H1 (cell line): ENCODE results near the gene CCDC171. TPM values are rescaled to one million over a fixed set of nuclear protein-coding genes. Genes with fewer than 3 reads are reported as not detected.
A peak's percentile ranks its signal among the peaks of the same experiment; 100 is the strongest.

Source experiments
- CTCF ChIA-PET: fragments of 300-600 bp; sonication (Branson Sonifier 250); formaldehyde crosslinking; loops from one replicate; lab custom pipeline; 2021; ENCODE audit not compliant: partially characterized antibody; lab: Charles Lee
- POLR2A ChIA-PET: fragments of 300-600 bp; sonication (Branson Sonifier 250); formaldehyde crosslinking; loops from one replicate; lab custom pipeline; 2021; ENCODE audit warnings: inconsistent platforms; ENCODE audit not compliant: partially characterized antibody; lab: Charles Lee
- DNase-seq, 2 experiments: peaks; one replicate each; pipeline versions ENCODE4 v3.0.0 to v3.0.0-alpha.2; 2010 to 2022; ENCODE audit warnings: low spot score in 2 of 2, low read depth in 1 of 2, mixed read lengths in 1 of 2
- FAIRE-seq: peaks from 2 replicates; lab custom pipeline; 2011; peaks lifted over from hg19 to GRCh38; lab: Jason Lieb, UNC
- H2AFZ ChIP-seq: 2 replicates; pipeline ENCODE4 v1.8.1; 2012; ENCODE audit warnings: low read length, inconsistent platforms
- H2AK5ac ChIP-seq: 2 replicates; pipeline ENCODE4 v1.6.1; 2013; ENCODE audit warnings: low read depth, low read length
- H2BK120ac ChIP-seq: replicated peaks from 2 replicates; pipeline ENCODE3; 2013; ENCODE audit warnings: low read depth, low read length, inconsistent platforms
- H2BK12ac ChIP-seq: 2 replicates; pipeline ENCODE4 v1.6.1; 2013; ENCODE audit warnings: low read depth, low read length
- H2BK15ac ChIP-seq: 2 replicates; pipeline ENCODE4 v1.6.1; 2013; ENCODE audit warnings: low read length
- H2BK20ac ChIP-seq: 2 replicates; pipeline ENCODE4 v1.6.1; 2013; ENCODE audit warnings: low read length
- H2BK5ac ChIP-seq: 2 replicates; pipeline ENCODE4 v1.6.1; 2013; ENCODE audit warnings: low read depth, low read length
- H3K14ac ChIP-seq: 2 replicates; pipeline ENCODE4 v1.6.1; 2013; ENCODE audit warnings: inconsistent platforms; ENCODE audit not compliant: insufficient read length
- H3K18ac ChIP-seq: 2 replicates; pipeline ENCODE4 v1.6.1; 2013; ENCODE audit warnings: low read length; ENCODE audit errors: extremely low read depth
- H3K23ac ChIP-seq: 2 replicates; pipeline ENCODE4 v1.6.1; 2013; ENCODE audit warnings: inconsistent platforms; ENCODE audit not compliant: insufficient read length
- H3K23me2 ChIP-seq: 2 replicates; pipeline ENCODE4 v1.6.1; 2013; ENCODE audit warnings: low read depth, low read length
- H3K27ac ChIP-seq: 2 replicates; pipeline ENCODE4 v1.6.1; 2011; ENCODE audit warnings: low read depth, low read length, inconsistent platforms
- H3K27me3 ChIP-seq, 4 experiments: replicated peaks in 1 of 4; 1 replicate in 1 of 4; 2 replicates in 3 of 4; pipeline versions ENCODE4 v1.6.1 to v1.8.1; 2011 to 2013; ENCODE audit warnings: low read length in 3 of 4, mild to moderate bottlenecking in 3 of 4, inconsistent platforms in 2 of 4, mixed read lengths in 2 of 4, moderate library complexity in 1 of 4; ENCODE audit not compliant: control insufficient read depth in 3 of 4, insufficient read depth in 3 of 4; ENCODE audit errors: extremely low read depth in 1 of 4
- H3K36me3 ChIP-seq, 4 experiments: 2 replicates each; pipeline versions ENCODE4 v1.6.1 to v1.8.1; 2011 to 2013; ENCODE audit warnings: mild to moderate bottlenecking in 4 of 4, low read length in 3 of 4, moderate library complexity in 2 of 4, control low read depth in 1 of 4, inconsistent platforms in 1 of 4; ENCODE audit not compliant: insufficient read depth in 4 of 4, control insufficient read depth in 2 of 4
- H3K4ac ChIP-seq: replicated peaks from 2 replicates; pipeline ENCODE3; 2013; ENCODE audit warnings: low read length, low read depth, mixed read lengths, inconsistent platforms; ENCODE audit not compliant: insufficient read length
- H3K4me1 ChIP-seq, 4 experiments: replicated peaks in 1 of 4; 1 replicate in 1 of 4; 2 replicates in 3 of 4; pipeline versions ENCODE4 v1.6.1 to v1.8.1; 2011 to 2013; ENCODE audit warnings: low read length in 3 of 4, inconsistent platforms in 2 of 4, mixed read lengths in 1 of 4; ENCODE audit not compliant: insufficient read depth in 4 of 4, control insufficient read depth in 3 of 4
- H3K4me2 ChIP-seq, 2 experiments: 2 replicates each; pipeline versions ENCODE4 v1.6.1 to v1.8.1; 2011 to 2013; ENCODE audit warnings: low read depth in 2 of 2, low read length in 2 of 2, control low read depth in 1 of 2, inconsistent platforms in 1 of 2, mild to moderate bottlenecking in 1 of 2; ENCODE audit not compliant: insufficient read depth in 1 of 2
- H3K4me3 ChIP-seq, 4 experiments: fragments of 200-600, 300-600 bp in 1 of 4; sonication (generic), shearing (Covaris generic), sonication (Bioruptor Twin) in 1 of 4; 2 replicates each; pipeline versions ENCODE4 v1.5.1 to v1.8.1; 2011 to 2016; ENCODE audit warnings: low read length in 4 of 4, low read depth in 3 of 4, control low read depth in 2 of 4, inconsistent platforms in 2 of 4, mild to moderate bottlenecking in 2 of 4, mixed read lengths in 1 of 4, moderate library complexity in 1 of 4; ENCODE audit not compliant: insufficient read depth in 2 of 4; ENCODE audit errors: extremely low read depth in 1 of 4
- H3K56ac ChIP-seq: replicated peaks from 2 replicates; pipeline ENCODE3; 2013; ENCODE audit warnings: low read depth, mild to moderate bottlenecking, mixed read lengths, low read length, inconsistent platforms; ENCODE audit not compliant: insufficient read length
- H3K79me1 ChIP-seq: 2 replicates; pipeline ENCODE4 v1.6.1; 2013; ENCODE audit warnings: low read depth, low read length, control low read depth
- H3K79me2 ChIP-seq, 2 experiments: 2 replicates each; pipeline versions ENCODE4 v1.6.1 to v1.8.1; 2012 to 2013; ENCODE audit warnings: low read length in 2 of 2, mild to moderate bottlenecking in 2 of 2, inconsistent platforms in 1 of 2; ENCODE audit not compliant: insufficient read depth in 2 of 2, control insufficient read depth in 1 of 2
- H3K9ac ChIP-seq, 4 experiments: replicated peaks in 1 of 4; 1 replicate in 1 of 4; 2 replicates in 3 of 4; pipeline versions ENCODE4 v1.6.1 to v1.8.1; 2011 to 2013; ENCODE audit warnings: low read depth in 3 of 4, low read length in 3 of 4, control low read depth in 2 of 4, mild to moderate bottlenecking in 2 of 4, moderate library complexity in 2 of 4, inconsistent platforms in 1 of 4; ENCODE audit errors: extremely low read depth in 1 of 4
- H3K9me3 ChIP-seq, 2 experiments: 2 replicates each; pipeline versions ENCODE4 v1.6.1 to v1.8.1; 2012 to 2013; ENCODE audit warnings: mild to moderate bottlenecking in 2 of 2, moderate library complexity in 2 of 2, control low read depth in 1 of 2, inconsistent platforms in 1 of 2, low read depth in 1 of 2, low read length in 1 of 2, mixed read lengths in 1 of 2; ENCODE audit not compliant: insufficient read depth in 2 of 2
- H4K20me1 ChIP-seq, 2 experiments: replicated peaks in 1 of 2; 2 replicates each; pipeline versions ENCODE3 to v1.8.1; 2011 to 2013; ENCODE audit warnings: inconsistent platforms in 2 of 2, low read length in 2 of 2, mild to moderate bottlenecking in 1 of 2; ENCODE audit not compliant: insufficient read depth in 2 of 2, control insufficient read depth in 1 of 2
- H4K5ac ChIP-seq: 2 replicates; pipeline ENCODE4 v1.6.1; 2013; ENCODE audit warnings: low read length, low read depth, mixed read lengths, inconsistent platforms; ENCODE audit not compliant: insufficient read length
- H4K8ac ChIP-seq: 2 replicates; pipeline ENCODE4 v1.8.0; 2013; ENCODE audit warnings: mild to moderate bottlenecking, moderate library complexity, low read length, inconsistent platforms; ENCODE audit not compliant: insufficient read depth; ENCODE audit errors: extremely low read depth
- H4K91ac ChIP-seq: replicated peaks from 2 replicates; pipeline ENCODE3; 2013; ENCODE audit warnings: low read length, mixed read lengths, inconsistent platforms; ENCODE audit not compliant: insufficient read length
- KDM4A ChIP-seq: IDR thresholded peaks from one replicate; pipeline ENCODE4 v1.7.1; 2012; ENCODE audit warnings: low read depth, mild to moderate bottlenecking, moderate library complexity, low read length, inconsistent platforms; ENCODE audit not compliant: severe bottlenecking
- SP4 ChIP-seq: IDR thresholded peaks from 2 replicates; pipeline ENCODE4 v1.6.1; 2012; ENCODE audit warnings: low read length, inconsistent platforms
- WGBS, 2 experiments: shearing (Covaris generic) in 1 of 2; methylation state at CpG; one replicate each; pipeline versions ENCODE4 v1.1.6 to v1.1.7; 2013 to 2015; ENCODE audit warnings: low lambda C conversion rate in 2 of 2, mixed read lengths in 2 of 2, inconsistent platforms in 1 of 2, low coverage in 1 of 2, missing lambda C conversion rate in 1 of 2; ENCODE audit not compliant: insufficient replicate concordance in 2 of 2, insufficient coverage in 1 of 2, insufficient read length in 1 of 2; ENCODE audit errors: extremely low coverage in 1 of 2, missing lambda C conversion rate in 1 of 2; 5-methylcytosine and 5-hydroxymethylcytosine counted together
- polyA plus RNA-seq, 7 experiments: library from polyadenylated mRNA; depleted of rRNA in 3 of 7; stranded (reverse) in 5 of 7; unstranded in 2 of 7; fragments of >200 nt in 5 of 7; fragments of 200-250 nt in 2 of 7; gene quantifications; 1 replicate in 5 of 7; 2 replicates in 1 of 7; 4 replicates in 1 of 7; pipeline versions ENCODE4 v1.2.1 to v1.2.3, GENCODE V29; 2011 to 2013; ENCODE audit warnings: missing spikeins in 2 of 7, mixed read lengths in 2 of 7
- total RNA-seq: library from RNA; stranded (reverse); fragmentation: NEBNext Ultra II Directional; extraction: Animal tissue kit (Norgen Biotek cat#: 25700); gene quantifications from 2 replicates; pipeline ENCODE4 v1.2.1, GENCODE V29; 2021

Gene CCDC171
- total and polyA plus RNA-seq, 2 of the 8 experiments (the other 6 are each of a cell fraction or from before 2014, with no cell fraction given) = 0.83 to 2.3 TPM

GRCh38 chr9:15553528-15553898 lies 670 bp downstream of the CCDC171 start:
- DNase-seq = no peak
- Histone ChIP-seq H2BK20ac (no peak overlapping the region), H2BK15ac (no peak overlapping the region), H2BK120ac (peak overlapping the region; percentile 5), H3K9ac (peak overlapping the region in 2 of 4 experiments; percentile 78 to 84; a peak in 4 of 7 replicates), H4K20me1 (no peaks in the 10 kb centered on the region), H3K18ac (peak overlapping the region; percentile 63), H3K4me3 (peak overlapping the region; percentile 80 to 92 (median 81)), H3K23ac (no peak overlapping the region), H2BK12ac (no peak overlapping the region; the same call in 1 of the 2 replicates), H3K14ac (no peak overlapping the region), H3K9me3 (no peaks in the 10 kb centered on the region), H3K36me3 (no peaks in the 10 kb centered on the region), H4K91ac (no peak overlapping the region), H3K4me1 (peaks cover 0 to 2% (median 1%) of the 10 kb centered on the region in 4 experiments; a peak in 1 of 7 replicates), H3K79me2 (no peaks in the 10 kb centered on the region), H3K56ac (peak overlapping the region; percentile 28), H2AFZ (peak overlapping the region; percentile 91; the same call in 1 of the 2 replicates), H3K4ac (no peak overlapping the region), H3K79me1 (no peaks in the 10 kb centered on the region), H4K8ac (no peak overlapping the region), H3K27me3 (no peaks in the 10 kb centered on the region), H2AK5ac (no peak overlapping the region), H3K23me2 (peaks cover 9% of the 10 kb centered on the region; the same call in 1 of the 2 replicates), H2BK5ac (peak overlapping the region; percentile 84; the same call in 1 of the 2 replicates), H3K27ac (no peak overlapping the region), H4K5ac (no peak overlapping the region)
- FAIRE-seq = no peak
- WGBS, 2 experiments = 1% methylated on average over 13 of the region's 13 CpGs; no CpG with 5 or more reads in 1 of the 2 experiments
- CTCF ChIA-PET = interaction anchor here (0.6 to 3.0 kb wide), 12 partner anchors 14 to 243 kb away, joined by 3 to 11 read pairs (median 5); no protein-coding TSS in a partner anchor
- POLR2A ChIA-PET = interaction anchor here (0.9 to 2.6 kb wide), 14 partner anchors 11 to 132 kb away, joined by 3 to 37 read pairs (median 4); partner anchors contain the start of gene PSIP1
- TF ChIP-seq KDM4A = peak; percentile 10
- no peak for TF ChIP-seq SP4
- TF ChIP-seq, all 59 proteins: peak for 1
- H3K4me2 ChIP-seq = peak overlapping the region; percentile 81 to 91
